GM21619 (cell line): ENCODE results near the gene PTPRM.

Experiments used
- ATAC-seq: cut with Tn5 transposase; IDR thresholded peaks from one replicate; pipeline ENCODE4 v1.9.1; 2021; ENCODE audit not compliant: unreplicated experiment

Gene PTPRM

DNA sequence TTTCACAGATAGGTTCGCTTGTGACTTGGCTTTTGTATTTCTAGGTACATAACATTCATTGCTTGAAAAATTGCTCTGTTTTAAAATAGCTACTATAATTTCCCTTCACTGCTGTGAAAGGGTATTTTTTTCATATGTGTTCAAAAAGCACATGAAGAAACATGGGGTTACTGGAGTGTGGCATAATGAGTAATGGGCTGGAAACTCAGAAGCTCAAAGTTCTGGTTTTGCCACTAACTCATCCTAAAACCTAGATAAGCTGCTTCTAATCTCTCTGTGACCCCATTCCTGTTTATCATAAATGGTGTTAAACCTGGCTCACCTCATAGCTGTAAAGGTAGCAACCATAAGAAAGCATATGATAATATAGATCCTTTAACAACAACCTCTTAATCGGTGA is 319.3 kb downstream of the PTPRM start:
- no peak for ATAC-seq

DNA sequence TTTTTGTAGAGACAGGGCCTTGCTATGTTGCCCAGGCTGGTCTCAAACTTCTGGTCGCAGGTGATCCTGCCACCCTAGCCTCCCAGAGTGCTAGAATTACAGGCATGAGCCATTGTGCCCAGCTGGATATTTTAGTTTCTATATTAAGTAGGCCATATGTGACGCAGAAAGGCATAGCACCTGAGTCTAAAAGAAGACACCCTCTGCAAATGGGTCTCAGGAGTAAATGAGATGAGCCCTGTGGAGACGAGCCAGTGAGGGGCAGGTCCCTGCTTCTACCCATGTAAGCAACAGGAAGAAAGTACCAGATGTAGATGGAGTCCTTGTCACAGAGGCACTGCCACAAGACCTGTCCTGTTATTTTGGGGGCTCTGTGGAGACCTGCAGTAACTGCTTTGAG is 322.4 kb downstream of the PTPRM start:
- ATAC-seq = no peak

DNA sequence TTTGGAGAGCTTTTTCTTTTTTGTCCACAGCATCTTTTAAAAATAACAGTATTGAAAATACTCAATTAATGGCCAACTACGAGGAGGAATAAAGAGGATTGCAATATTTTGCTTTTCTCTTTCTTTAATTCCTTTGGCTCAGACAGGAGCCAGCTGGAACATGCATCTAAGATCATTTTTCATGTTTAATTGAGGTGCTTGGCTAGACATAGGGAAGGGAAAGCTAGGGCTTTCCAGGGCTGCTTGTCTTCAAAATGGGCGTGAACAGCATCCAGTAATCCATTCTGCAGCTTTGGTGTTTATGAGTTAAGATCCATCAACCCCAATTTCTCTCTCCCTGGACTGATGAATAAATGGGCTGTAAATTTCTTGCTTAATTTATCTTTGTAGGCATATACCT is 323.0 kb downstream of the PTPRM start:
- no peak for ATAC-seq

DNA sequence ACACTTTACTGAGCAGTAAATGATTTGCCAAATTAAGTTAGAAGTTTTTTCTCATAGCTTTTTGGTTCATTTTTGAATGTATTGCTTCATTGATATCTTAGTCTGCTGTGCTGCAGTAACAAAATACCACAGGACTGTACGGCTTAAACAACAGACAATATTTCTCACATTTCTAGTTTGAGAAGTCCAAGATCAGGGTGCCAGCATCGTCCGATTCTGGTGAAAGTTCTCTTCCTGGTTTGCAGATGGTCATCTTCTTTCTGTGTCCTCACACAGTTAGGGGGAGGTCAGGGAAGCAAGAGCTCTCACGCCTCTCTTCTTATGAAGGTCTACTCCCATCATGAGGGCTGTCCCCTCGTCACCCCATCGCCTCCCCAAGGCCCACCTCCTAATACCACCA is 325.4 kb downstream of the PTPRM start:
- no peak for ATAC-seq

DNA sequence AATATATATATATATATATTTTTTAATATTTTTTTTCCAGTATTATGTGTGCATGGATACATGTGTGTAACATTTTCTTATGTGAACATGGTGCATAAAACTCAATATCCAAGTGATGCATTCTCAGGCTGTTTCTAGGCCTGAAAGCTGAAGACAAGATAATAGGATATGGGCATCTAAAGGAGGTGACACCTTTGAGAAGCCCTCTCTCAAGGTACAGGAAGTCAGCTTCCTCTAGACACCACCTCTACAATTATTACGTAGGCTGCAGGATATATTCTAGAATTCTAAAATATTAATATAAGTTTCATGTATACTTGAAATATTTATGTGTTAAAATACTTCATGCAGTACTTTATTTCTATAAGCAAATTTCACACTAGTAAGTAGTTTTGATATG is 327.5 kb downstream of the PTPRM start:
- no peak for ATAC-seq

DNA sequence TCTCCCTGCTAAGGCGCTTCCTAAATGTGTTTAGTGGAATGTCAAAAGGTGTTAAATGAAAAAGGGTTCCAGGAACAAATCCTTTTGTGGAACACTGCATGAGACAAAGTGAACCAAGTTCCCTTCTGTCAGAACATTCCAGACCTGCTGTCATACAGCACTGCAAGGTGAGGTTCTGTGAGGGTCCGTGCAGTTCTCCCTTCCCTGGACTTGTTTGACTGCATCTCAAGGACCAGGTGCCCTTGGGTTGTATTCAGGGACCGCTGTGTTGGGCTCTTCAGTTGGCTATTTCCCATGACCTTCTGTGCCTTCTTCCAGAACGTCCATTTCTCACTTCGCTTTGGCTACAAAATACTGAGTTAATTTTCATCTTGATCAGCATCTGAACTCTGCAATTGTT is 328.2 kb downstream of the PTPRM start:
- ATAC-seq = no peak

DNA sequence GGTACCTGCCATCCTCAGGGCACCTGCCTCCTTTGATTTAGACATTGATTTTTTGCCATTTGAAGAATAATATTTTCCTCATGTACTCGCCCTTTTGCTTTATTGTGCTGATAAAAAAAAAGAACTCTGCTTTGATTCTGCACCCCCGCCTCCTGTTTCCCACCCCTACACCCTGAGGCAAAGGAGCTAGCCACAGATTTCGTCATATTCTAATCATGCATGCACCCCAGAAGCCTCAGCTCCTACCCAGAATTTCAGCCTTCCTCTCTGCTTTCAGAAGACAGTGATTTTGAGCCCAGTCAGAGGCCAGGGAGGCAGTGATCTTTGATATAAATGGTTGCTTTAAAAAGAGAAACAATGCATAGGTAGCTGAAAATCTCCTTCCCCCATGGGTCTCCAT is 329.0 kb downstream of the PTPRM start:
- no peak for ATAC-seq

DNA sequence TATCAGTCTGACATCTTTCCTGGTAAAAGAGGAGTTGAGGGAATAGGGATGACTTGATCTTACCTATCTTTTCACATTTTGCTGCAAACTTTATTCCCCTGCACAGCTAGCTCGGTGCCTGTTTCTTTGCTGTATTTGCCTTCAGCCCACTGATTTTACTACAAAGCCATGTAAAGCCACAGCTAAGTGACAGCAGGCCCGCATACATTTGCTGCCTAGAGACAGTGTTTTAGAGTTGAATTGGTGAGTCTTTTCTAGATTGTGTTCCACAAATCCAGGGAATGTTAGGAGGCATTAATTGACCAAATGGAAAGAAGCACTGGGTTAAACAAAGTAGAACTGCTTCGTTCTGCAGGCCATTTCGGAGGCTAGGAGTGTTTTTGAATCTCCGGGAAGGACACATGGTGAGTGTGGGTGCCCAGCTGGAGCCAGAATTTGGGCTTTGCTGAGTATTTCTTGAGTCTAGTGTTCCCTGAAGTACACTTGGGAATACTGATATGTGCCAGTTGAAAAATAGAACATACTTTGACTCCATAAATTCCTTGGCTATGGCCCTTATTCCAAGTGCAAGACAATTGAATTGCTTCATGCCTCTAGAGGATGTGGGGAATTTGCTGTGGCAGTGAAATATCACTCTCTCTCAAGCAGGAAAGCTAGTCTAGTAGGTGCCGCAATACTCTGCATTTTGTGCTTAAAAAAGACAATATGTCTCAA is 329.8 kb downstream of the PTPRM start:
- ATAC-seq = no peak

DNA sequence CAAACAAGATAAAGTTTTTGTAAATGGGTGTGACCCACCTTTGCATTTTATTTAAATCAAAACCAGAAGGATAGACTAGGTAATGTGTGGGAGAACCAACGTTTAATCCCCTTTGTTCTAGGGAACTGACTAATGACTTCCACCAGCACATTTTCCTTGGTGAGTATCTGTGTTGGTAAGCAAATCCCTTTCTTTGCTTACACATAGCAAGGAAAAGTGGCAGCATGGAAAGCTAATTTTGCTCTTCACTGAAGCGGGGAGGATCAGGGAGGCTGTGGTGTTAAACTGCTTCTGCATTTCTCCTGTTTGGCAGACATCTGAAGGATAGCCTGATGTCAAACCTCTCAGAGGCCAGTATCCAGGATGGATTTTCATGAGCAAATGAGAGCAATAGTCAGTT is 331.1 kb downstream of the PTPRM start:
- no peak for ATAC-seq

DNA sequence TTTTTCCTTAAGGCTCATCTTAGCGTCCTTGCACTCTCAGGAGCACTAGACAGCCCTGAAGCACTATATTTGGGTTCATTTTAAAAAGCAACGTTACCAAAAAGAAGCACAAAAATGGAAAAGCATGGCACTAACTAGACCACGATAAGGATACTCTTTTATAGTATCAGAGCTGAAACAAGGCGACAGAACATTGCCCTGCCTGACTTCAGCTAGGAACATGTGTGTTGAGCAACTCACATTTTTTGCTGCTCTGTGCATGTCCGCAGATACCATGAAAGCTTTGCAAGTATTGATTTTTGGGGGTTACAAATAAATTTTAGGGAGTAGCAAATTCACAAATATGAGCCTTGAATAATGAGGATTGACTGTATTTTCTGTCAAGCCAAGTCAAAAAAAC is 332.0 kb downstream of the PTPRM start:
- ATAC-seq = no peak

DNA sequence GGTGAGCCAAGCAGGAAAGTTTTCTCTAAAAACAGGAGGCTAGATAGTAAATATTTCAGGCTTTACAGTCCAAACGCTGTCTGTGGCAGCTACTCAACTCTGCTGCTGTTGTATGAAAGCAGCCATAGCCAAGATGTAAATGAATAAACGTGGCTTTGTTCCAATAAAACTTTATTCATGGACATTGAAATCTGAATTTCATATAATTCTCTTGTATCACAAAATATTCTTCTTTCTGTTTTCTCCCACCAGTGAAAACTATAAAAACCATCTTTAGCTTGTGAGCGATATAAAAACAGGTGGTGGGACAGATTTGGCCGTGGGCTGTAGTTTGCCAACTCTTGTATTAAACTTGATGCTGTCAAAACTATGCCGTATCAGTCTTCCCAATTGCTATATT is 333.0 kb downstream of the PTPRM start:
- ATAC-seq = no peak

DNA sequence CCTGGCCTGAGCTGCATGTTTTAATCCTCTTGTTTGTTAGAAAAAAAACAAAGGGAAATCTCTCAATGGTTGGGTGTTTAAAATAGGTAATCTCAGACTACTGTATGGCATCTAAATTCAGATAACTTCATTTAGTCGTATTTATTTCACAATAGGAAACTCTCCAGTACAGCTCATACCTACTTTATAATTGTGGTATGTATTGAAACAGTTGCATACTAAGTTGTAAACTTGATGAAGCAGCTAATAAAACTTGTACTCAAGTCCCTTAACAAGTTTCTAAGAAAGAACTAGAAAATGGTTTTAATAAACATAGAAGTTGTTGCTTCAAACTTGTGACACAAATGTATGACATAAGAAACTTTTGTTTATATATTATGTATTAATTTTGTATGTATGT is 334.5 kb downstream of the PTPRM start:
- no peak for ATAC-seq

DNA sequence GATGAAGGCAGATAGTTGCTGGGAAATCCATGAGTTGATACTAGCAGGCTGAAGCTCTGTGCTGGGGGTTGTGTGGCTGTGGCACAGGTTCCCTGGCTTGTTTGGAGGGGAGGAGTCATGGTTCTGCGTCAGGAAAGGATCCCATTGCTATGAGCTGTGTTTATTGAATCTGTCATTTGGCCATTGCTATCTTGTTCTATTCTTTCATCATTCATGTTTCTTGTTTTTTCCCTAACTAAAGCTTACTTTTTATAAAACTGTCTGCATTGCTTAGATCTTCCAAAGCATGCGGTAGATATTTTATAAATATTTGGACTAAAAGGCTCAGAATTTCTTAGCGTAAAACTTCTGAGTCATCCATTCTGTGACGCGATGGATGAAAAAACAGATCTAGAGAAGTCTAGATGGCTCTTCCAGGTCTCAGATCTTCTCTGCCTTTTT is 335.3 kb downstream of the PTPRM start:
- ATAC-seq = no peak

DNA sequence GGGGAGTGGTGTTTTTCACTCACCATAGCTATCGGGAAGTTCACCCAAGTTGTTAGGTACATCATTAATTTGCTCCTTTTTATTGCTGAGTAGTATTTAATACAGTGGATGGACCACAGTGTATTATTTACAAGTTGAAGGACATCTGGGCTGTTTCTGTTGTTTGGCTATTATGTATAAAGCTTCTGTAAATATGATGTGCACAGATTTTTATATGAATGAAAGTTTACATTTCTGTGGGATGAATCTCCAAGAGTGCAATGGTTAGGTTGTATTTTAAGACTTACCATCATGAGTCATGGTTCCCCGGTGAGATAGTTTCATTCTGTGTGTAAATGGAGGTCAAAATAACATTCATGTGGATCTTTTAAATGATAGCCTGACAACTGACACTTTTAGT is 337.4 kb downstream of the PTPRM start:
- ATAC-seq = no peak

DNA sequence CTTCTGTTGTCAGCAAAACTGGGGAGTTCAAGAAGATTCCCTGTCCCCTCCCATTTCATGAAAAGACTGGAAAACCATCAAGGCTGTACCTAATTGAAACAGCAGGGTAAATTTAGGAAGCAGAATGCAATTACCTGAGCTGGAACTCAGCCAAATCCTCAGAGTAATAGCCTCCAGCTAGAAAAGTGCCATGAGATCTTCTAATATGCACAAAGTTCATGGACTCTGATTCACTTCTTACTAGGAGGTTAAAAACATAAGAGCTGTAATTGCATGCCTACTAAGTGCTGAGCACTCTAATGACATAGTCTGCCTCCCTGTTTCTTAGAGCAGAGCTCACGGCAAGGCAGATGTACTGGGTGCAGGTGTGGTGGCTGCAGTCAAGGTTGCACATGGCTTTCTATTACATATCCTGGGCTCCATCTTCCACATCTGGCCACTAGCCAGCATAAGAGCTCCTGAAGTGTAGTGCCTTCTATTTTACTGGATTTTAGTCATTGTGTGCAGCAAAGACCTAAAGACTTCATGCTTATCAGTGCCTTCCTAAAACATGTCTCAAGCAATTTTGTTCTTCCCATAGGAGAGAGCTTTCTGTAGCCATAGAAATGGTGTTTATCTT is 341.7 kb downstream of the PTPRM start:
- no peak for ATAC-seq

DNA sequence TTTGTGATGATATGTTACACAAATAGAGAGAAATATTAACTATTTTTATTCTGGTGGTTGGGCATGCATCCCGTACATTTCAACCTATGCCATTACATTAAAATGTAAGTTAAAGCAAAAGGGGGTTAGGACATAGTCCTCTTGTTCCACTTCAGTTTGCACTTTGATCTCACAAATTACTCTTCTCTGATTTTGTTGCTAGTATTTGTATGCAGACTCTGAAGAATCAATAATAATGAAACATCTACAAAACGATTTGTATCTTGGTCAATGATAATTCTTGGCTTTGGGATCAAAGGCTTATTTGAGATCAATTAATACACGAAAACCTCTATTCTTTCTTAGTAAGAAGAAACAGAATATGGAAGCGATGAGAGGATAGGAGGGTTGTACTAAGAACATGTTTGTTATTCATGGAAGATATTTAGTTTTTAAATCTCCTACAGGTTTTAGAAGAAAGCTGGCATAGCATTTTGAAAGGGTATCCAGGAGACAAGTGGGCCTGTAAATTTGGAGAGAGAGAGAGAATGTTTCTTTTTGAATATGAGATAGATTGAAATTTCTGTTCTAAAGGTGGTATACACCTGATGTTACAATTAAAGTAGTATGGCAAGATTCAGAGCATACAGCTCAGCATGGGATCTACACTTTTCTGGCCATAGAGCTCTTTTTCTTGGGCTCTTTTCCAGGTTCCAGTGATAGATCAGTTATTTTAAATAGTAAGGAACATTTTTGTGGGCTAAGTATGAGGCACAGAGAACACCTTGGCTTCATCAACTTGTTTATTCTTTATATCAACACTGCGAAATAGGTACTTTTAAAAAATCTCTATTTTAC is 347.9 kb downstream of the PTPRM start:
- ATAC-seq = no peak

DNA sequence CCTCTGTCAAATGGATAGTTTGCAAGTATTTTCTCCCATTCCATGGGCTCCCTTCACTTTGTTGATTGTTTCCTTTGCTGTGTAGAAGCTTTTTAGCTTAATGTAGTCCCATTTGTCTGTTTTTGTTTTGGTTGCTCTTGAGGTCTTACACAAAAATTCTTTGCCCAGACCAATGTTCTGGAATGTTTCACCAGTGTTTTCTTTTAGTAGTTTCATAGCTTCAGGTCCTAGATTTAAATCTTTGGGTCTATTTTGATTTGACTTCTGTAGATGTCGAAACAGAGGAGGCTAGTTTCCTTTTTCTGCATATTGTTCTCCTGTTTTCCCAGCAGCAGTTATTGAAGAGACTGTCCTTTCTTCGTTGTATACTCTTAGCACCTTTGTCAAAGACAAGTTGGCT is 351.6 kb downstream of the PTPRM start:
- no peak for ATAC-seq

DNA sequence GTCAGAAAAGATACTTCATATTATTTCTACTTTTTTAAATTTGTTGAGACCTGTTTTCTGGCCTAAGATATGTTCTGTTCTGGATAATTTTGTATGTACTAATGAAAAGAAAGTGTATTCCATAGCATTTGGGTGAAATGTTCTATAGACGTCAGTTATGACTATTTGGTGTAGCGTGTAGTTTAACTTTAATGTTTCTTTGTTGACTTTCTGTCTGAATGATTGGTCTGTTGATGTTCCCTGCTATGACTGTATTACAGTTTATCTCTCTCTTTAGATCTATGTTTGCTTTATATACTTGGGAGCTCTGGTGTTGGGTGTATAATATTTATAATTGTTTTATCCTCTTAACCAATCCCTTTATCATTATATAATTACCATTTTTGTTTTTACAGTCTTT is 352.4 kb downstream of the PTPRM start:
- ATAC-seq = no peak

DNA sequence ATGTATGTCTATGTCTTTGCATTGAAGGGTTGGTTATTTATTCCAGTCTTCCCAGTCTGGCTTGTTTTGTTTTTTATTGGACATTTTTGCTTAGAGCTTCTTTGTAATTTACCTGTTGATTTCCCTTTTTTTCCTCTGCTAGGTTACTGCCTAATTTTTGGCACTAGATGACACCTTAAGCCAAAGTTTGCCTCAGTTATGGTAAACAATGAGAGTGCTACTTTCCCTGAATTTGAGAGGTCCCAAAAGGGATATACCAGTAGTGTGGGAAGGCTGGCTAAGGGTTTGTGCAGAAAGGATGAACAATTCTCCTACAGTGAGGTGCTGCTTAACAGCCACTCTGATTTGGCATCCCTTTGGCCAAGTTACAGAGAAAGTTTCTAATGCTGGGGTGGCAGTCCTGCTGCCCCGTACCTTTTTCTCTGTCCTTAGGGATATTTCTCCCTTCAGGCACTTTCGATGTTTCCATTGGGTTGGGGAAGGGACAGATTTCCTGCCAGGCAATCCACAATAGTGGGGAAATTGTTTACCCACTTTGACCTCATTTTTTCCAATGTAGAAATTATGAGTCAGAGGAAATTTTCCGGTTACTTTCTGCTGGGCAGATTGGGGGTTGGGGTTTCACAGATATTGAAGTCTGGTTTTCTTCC is 354.9 kb downstream of the PTPRM start:
- no peak for ATAC-seq

DNA sequence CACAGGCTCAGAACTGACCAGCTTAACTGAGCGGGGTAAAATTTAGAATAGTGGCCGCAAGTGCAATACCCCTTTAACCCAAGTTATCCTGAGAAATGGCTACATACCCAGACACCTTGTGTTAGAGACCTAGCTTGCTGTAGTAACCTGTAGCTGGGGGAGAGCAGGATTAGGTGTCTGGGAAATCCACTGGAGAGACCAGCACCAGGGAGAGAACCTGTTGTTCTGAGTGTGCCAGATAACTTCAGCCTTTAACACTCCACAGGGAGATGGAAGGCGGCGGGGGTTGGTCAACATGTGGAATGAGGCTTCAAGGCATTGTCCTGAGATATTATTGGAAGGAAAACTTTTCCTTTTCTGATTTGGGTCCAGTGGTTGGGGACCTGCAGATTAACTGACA is 356.0 kb downstream of the PTPRM start:
- no peak for ATAC-seq

DNA sequence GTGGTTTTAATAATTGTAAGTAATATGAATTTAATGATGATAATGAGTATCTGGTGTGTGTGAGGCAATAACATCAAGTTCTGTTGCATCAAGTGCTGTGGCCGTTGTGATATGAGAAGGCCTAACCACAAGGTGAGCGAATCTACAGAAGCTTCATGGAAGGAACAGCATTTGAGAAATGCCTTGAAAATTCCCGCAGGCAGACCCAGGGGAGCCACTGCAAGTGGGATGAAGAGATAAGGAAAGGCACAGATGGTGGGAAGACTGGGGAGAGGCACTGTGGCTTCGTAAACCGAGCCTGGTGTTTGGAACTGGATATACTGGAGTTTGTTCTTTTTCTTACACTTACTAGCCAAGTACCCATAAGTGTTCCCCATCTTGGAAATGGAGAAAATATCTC is 357.5 kb downstream of the PTPRM start:
- ATAC-seq = no peak

DNA sequence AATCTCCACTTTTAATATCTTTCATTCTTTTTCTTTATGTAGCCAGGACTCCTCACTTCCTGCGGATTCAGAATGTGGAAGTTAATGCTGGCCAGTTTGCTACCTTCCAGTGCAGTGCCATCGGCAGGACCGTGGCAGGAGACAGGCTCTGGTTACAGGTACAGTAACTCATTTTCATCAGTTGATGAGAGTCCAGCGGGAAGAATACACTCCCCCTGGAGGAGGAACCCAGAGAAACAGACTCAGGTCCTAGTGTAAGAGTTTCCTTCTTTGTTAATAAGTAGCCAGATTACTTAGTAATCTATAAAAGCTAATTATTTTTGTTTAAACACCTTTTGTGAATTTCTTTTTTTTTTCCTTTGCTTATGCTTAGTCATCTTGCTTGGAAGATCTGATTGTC is 359.4 kb downstream of the PTPRM start:
- no peak for ATAC-seq
